GM18511 (cell line): ENCODE results near the gene CCHCR1.
"Not testable (repeated sequence)": the region's sequence is repeated elsewhere in the genome, so short reads cannot be mapped to it uniquely, and the experiment has no call there.

Source experiments
- ATAC-seq: cut with Tn5 transposase; IDR thresholded peaks from one replicate; pipeline ENCODE4 v1.9.1; 2021; ENCODE audit warnings: mild to moderate bottlenecking, moderate library complexity; ENCODE audit not compliant: unreplicated experiment

CCHCR1 gene

GRCh38 chr6:31157513-31158139 is at the start of gene CCHCR1:
TSS of gene CCHCR1 (minus strand) at chr6:31157802. CDS start at chr6:31157600, 202 bp downstream.
- peak; percentile 14 for ATAC-seq

GRCh38 chr6:31205638-31206037 is 48.0 kb upstream of the CCHCR1 start:
- ATAC-seq = no peak

- no peak for ATAC-seq
Observed at GRCh38 chr6:31204751-31205145, 47.1 kb upstream of the CCHCR1 start.

GRCh38 chr6:31203345-31203979 is 45.9 kb upstream of the CCHCR1 start:
- ATAC-seq = peak; percentile 66

DNA sequence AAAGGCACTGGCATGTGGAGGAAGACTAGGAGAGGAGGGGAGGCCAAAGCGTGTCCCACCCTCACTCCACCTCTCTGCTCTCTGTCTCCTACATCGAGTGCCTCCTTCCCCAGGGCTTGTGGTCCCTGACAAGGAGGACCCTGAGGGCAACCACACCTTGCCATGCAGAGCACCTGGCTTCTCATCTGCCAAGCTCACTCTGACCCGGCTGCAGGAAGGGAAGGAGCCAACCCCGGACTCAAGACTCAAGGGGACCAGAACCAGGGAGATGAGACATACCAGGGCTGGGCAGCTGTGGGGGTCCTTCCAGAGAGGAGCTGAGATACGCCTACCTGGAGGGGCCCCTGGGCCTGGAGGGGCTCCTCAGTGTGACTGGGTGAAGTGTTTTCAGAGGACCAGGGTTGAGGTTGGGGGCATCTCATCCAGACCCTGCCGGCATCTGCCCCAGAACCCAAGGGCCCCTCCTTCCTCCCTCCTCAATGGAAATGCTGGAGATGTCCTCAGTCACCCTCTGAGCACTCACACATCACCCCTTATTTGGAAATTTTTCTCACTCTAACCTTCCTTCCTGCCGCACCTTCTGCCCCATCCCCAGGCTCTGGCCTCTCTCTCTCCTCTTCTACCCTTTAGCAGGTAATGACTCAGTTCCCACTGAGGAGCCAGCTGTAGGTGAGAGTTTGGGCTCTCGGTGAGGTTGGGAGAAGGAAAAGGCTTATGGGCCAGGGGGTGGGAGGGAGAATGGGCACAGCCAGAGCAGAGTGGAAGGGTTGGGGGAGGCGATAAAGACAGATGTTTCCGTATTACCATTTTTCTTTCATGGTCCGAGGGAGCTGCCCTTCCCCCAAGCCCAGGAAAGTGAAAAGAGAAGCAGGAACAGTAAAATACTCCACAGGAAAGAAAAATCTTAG is 44.9 kb upstream of the CCHCR1 start:
- no peak for ATAC-seq

GRCh38 chr6:31199105-31199452 is 41.5 kb upstream of the CCHCR1 start:
- ATAC-seq = not testable (repeated sequence)

DNA sequence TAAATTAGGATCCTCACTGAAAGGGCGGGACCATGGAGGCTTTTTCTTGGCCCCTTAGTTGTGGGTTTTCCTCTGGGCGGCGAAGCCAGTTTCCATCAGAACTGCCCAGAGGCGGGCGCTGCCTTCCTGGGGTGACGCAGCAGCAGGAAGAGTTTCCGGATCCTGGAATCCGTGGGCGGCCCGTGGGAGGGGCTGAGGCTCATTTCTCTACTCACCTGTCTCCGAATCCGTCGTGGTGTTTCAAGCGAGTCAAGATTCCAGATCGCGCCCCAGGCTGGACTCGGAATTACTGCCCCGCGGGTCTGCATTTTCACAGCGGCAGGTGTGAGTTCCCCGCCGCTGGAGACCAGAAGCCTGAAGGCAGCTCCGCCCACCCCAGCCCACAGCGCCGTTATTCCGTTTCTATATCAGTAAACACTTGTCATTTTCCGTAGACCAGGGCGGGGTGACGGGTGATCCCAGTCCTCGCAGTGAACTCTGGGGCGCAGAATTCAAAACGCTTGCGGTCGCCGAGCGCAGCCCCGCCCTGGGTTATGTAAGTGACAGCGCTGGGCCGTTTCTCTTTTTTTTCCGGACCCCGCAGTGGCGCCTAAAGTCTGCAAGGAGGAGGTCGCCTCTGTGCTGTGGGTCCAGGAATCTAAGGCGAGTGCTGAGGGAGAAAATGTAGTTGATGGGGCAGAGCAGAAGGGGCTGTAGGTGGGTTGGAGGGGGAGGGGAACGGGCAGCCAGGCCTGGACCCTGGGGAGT is 40.1 kb upstream of the CCHCR1 start:
- ATAC-seq = peak; percentile 74

DNA sequence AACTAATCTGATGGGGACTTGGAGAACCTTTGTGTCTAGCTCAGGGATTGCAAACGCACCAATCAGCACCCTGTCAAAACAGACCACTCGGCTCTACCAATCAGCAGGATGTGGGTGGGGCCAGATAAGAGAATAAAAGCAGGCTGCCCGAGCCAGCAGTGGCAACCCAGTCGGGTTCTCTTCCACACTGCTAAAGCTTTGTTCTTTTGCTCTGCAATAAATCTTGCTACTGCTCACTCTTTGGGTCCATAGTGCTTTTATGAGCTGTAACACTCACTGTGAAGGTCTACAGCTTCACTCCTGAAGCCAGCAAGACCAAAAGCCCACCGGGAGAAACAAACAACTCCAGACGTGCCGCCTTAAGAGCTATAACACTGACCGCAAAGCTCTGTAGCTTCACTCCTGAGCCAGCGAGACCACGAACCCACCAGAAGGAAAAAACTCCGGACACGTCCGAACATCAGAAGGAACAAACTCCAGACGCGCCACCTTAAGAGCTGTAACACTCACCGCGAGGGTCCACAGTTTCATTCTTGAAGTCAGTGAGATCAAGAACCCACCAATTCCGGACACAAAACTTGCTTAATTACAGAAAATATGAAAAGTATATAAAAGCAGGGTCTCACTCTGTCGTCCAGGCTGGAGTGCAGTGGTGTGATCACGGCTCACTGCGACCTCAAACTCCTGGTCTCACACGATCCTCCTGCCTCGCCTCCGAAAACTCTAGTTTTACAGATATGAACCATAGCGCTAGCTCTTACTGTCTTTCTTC is 38.8 kb upstream of the CCHCR1 start:
- not testable (repeated sequence) for ATAC-seq

GRCh38 chr6:31195308-31195979 is 37.8 kb upstream of the CCHCR1 start:
- ATAC-seq = not testable (repeated sequence)

DNA sequence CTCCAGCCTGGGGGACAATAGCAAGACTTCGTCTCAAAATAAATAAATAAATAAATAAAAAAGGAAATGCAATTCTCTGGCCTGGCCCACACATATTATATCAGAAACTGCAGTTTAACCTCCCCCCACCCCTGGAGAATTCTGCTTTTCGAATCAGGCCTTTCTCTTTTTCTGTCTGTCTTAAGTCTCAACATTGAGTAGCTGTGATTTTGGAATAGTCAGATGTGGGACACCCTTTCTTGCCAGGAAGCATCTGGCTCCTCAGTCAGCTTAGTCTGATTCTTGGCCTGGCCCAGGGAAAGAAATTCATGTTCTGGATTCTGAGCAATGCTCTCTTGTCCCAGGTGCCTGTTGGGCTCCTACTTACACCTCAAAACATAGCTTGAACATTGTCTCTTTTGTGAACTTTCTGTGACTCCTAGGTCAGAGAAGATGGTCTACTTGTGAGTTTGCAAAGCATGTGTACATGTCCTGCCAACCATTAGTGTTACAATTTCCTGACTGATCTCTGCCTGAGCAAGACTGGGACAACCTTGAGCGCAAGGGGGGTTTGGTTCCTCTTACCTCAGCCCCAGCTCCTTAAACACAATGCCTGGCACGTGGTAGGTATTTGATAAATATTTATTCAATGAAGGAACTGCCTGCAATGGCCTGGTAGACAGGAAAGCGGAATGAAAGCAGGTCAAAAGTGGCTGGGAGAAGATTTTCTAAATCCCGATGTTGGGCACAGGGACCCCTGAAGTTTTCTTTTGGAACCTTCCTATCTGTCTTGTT is 36.6 kb upstream of the CCHCR1 start:
- no peak for ATAC-seq

DNA sequence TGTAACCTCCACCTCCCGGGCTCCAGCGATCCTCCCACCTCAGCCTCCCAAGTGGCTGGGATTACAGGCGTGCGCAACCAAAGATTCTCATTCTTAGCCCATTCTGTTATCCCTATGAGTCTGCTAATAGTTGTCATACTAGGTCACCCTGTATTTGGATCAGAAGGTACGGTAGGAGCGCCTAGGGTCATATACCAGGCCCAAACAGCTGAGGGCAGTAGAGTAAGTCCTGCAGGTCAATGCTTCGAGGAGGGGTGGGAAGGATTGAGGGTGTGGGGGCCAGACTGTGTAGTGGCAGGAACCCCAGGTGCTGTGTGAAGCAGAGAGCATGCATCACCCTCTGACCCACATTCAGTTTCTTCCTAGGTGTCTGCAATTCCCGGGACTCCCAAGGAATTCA is 35.6 kb upstream of the CCHCR1 start:
- no peak for ATAC-seq

- ATAC-seq = not testable (repeated sequence)
Observed at GRCh38 chr6:31192431-31193105, 35.0 kb upstream of the CCHCR1 start.

GRCh38 chr6:31190488-31190887 is 32.9 kb upstream of the CCHCR1 start:
- ATAC-seq = no peak

- not testable (repeated sequence) for ATAC-seq
Observed at GRCh38 chr6:31189223-31189622, 31.6 kb upstream of the CCHCR1 start.

- no peak for ATAC-seq
Observed at GRCh38 chr6:31187780-31188194, 30.2 kb upstream of the CCHCR1 start.

GRCh38 chr6:31186052-31186734 is 28.6 kb upstream of the CCHCR1 start:
- ATAC-seq = no peak

GRCh38 chr6:31185695-31186051 is 28.1 kb upstream of the CCHCR1 start:
- ATAC-seq = not testable (repeated sequence)

GRCh38 chr6:31183859-31184258 is 26.3 kb upstream of the CCHCR1 start:
- not testable (repeated sequence) for ATAC-seq
